Superior temporal gyrus (tissue), 1 donor: ENCODE results near the gene BRIP1.
"Not testable (repeated sequence)": the region's sequence is repeated elsewhere in the genome, so short reads cannot be mapped to it uniquely, and the experiment has no call there.

Source experiments
- DNase-seq: peaks from one replicate; pipeline ENCODE4 v3.0.0-alpha.2; 2016; ENCODE audit errors: extremely low spot score

BRIP1 gene

DNA sequence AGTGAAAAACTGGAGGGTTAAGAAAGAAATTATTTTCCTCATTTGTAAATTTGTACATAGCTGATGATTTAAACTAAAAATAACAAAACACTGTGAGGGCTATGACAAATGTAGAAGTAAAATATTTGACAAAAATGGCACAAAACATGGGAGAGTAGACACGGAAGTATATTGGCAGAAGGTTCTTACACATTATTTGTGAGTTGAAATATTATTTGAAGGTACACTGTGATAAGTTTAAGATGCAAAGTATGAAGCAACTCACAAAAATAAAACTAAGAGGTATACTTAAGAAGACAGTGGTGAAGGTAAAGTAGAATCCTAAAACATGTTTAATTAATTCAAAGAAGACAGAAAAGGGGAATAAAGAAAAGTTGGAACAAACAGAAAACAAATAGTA, 34.6 kb downstream of the BRIP1 start:
- DNase-seq, result no peak

DNA sequence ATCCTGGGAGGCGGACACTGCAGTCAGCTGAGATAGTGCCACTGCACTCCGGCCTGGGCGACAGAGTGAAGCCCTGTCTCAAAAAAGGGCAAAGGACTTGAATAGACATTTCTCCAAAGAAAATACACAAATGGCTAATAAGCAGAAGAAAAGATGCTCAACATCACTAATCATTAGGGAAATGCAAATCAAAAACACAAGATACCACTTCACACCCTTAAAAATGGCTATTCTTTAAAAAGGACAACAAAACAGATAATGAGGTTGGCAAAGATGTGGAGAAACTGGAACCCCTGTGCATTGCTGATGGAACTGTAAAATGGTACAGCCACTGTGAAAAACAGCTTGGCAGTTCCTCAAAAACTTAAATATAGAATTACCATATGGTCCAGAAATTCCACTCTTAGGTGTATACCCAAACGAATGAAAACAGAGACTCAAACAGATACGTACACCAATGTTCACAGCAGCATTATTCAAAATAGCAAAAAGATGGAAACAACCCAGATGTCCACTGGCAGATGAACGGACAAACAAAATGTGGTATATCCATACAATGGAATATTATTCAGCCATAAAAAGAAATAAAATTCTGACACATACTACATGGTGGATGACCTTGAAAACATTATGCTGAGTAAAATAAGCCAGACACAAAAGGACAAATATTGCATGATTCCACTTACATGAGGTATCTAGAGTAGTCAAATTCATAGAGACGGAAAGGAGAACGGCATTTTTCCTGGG, 35.5 kb downstream of the BRIP1 start:
- DNase-seq, result no peak

DNA sequence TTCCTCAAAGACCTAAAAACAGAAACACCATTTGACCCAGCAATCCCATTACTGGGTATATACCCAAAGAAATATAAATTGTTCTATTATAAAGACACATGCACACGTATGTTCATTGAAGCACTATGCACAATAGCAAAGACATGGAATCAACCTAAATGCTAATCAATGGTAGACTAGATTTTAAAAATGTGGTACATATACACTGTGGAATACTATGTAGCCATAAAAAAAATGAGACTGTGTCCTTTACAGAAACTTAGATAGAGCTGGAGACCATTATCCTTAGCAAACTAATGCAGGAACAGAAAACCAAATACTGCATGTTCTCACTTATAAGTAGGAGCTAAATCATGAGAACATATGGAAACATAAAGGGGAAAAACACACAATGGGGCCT, 36.5 kb downstream of the BRIP1 start:
- not testable (repeated sequence) for DNase-seq

DNA sequence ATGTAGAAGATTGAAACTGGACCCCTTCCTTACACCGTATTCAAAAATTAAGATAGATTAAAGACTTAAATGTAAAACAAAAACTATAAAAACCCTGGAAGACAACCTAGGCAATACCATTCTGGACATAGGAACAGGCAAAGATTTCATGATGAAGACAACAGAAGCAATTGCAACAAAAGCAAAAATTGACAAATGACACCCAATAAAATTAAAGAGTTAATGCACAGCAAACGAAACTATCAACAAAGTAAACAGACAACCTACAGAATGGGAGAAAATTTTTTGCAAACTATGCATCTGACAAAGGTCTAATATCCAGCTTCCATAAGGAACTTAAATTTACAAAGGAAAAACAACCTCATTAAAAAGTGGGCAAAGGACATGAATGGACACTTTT, 37.1 kb downstream of the BRIP1 start:
- DNase-seq, result not testable (repeated sequence)

DNA sequence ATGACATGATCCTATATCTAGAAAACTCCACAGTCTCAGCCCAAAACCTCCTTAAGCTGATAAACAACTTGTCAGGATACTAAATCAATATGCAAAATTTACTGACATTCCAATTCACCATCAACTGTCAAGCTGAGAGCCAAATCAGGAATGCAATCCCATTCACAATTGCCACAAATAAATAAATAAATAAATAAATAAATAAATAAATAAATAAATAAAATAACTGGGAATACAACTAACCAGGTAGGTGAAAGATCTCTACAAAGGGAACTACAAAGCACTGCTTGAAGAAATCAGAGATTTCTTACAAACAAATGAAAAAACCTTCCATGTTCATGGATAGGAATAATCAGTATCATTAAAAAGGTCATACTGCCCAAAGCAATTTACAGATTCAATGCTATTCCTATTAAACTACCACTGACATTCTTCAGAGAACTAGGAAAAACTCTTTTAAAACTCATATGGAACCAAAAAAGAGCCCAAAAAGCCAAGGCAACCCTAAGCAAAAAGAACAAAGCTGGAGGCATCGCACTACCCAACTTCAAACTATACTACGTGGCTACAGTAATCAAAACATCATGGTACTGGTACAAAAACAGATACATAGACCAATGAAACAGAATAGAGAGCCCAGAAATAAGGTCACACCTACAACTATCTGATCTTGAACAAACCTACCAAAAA, 37.7 kb downstream of the BRIP1 start:
- DNase-seq, result no peak

GRCh38 chr17:61822326-61823285, 40.7 kb downstream of the BRIP1 start:
- DNase-seq, result no peak

- DNase-seq, result no peak
These were observed 41.7 kb downstream of the BRIP1 start for GRCh38 chr17:61821655-61822054.

GRCh38 chr17:61819265-61819664, 44.1 kb downstream of the BRIP1 start:
- not testable (repeated sequence) for DNase-seq

GRCh38 chr17:61818225-61818624, 45.1 kb downstream of the BRIP1 start:
- DNase-seq, result no peak

DNA sequence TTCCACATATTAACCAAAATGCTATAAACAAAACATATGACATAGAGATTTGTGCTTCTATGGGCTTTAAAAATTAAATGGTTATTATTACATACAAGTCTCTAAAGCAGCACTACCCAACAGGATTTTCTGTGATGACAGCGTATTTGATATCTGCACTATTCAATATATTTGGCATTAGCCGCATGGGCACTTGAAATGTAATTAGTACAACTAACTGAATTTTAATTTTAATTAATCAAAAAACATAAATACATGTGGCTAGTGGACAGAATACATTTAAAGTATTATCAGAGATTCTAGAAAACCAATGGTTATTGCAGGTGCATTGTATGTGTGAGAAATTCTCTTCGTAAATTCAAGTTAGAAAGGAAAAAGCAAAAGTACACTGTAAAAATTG, 45.9 kb downstream of the BRIP1 start:
- no peak for DNase-seq

GRCh38 chr17:61816538-61816937, 46.8 kb downstream of the BRIP1 start:
- no peak for DNase-seq

- DNase-seq, result no peak
These were observed 47.3 kb downstream of the BRIP1 start for GRCh38 chr17:61815863-61816503.

DNA sequence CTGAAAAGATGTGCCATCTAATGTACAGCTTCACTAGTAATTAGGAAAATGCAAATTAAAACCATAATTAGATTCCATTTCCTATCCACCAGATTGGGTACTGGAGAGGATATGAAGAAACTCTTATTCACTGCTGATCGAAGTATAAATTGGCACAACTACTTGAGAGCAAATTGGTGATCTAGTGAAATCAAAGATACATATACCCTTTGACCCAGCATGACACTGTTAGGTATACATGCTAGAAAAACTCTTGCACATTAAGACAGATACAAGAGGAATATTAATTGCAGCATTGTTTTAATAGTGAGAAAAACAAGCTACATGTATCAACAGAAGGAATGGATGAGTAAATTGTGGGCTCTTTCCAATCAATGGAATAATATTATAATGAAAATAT, 48.8 kb downstream of the BRIP1 start:
- DNase-seq, result no peak

DNA sequence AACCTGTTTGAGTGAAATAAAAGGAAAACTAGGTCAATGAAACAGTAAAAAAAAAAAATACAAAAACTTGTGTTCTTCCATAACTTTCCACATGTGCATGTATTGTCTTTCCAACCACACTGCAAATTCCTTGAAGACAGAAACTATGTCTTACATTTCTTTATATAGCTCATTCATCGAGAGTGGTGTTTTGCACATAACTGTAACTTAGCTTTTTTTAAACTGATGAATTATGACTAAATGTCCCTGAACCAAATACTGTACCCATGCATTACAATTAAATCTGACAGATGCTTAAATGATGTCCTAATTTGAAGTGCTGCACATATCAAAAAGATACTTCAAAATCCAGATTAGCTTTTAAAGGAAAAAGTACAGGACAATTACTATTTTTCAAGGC, 50.1 kb downstream of the BRIP1 start:
- no peak for DNase-seq

DNA sequence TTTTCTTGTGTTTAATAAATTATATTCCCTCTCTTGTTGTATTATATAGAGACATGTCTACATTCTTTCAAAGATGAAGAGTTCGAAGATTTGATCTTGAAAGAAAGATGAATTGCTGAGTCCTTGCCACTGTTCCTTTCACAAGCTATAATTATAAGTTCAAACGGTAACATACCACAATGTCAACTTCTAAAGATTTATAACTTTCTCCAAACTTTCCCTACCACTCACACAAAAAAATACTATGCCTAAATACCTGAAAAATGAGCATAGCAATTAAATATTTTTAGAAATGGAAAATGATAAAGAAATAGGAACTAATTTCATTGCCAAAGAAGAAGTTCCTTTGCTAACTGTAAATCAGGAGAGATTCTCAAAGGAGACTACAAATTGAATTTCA, 50.6 kb downstream of the BRIP1 start:
- DNase-seq, result no peak

GRCh38 chr17:61809816-61810392, 53.4 kb downstream of the BRIP1 start:
- no peak for DNase-seq

- no peak for DNase-seq
These were observed 54.9 kb downstream of the BRIP1 start for GRCh38 chr17:61808442-61808841.

- DNase-seq, result no peak
These were observed 56.4 kb downstream of the BRIP1 start for GRCh38 chr17:61806936-61807335.

DNA sequence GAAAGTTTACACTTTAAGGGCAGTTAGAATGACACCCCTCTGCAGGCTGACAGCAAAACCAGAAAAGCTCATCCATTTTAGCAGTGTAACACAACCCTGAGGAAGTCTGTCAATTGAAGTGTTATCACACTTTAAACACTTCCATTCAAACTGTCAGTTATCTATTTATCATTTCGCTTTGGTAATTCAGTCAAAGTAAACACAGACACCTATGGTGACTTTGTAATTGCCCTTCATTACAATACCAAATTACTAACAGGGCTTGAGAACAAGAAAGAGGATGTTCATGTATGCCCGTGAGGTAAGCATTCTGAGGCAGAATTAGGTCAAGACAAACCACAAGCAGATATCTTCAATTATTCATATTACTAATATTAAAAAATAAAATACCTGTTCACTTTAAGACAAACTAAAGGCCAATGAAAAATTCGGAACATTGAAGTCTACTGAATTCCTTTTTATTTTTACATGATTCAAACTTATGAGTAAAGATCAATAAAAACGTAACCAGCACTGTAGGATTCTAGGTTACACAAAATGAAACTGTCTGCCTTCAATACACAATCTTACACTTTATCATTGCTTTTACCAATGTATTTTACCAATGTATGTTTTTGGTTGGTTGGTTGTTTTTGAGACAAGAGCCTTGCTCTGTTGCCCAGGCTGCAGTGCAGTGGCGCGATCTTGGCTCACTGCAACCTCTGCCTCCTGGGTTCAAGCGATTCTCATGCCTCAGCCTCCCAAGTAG, 57.1 kb downstream of the BRIP1 start:
- no peak for DNase-seq

- DNase-seq, result no peak
These were observed 57.9 kb downstream of the BRIP1 start for GRCh38 chr17:61805399-61805798.

DNA sequence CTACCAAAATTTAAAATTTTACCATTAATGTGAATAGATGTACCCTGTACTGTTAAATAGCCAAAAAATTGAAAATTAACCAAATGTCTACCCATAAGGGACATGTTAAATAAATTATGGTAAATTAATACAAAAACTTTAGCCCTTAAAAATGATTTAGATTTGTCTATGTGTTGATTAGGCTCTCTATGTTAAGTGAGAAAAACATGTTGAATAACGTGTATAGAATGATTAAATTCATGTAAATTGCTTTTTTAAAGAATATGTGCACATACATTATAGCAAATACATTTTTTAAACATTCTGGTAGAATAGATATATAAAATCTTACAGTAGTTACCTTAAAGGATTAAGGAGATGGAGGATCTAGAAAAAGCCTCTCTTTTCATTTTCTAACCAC, 59.5 kb downstream of the BRIP1 start:
- DNase-seq, result no peak
